Right lobe of liver (tissue), 4 donors: Measurements from ENCODE around the gene MPHOSPH9.

ENCODE experiments used
- CTCF ChIP-seq, 4 donors: fragments of 200-600 bp in 3 of 4; fragments of 450-650 bp in 1 of 4; IDR thresholded peaks; one replicate each; pipeline versions ENCODE4 v1.5.1 to v1.8.0; 2016 to 2022; ENCODE audit warnings: antibody characterized with exemption in 4 of 4, mild to moderate bottlenecking in 2 of 4
- POLR2A ChIP-seq: fragments of 450-650 bp; IDR thresholded peaks from one replicate; pipeline ENCODE4 v1.6.1; 2017; ENCODE audit warnings: antibody characterized with exemption, mild to moderate bottlenecking
- donor health status: DM: no; HTN: no; CAD: no.
- donor health status: DM: no; HTN: no; CAD: no.
- donor health status: DM: no; HTN: yes; CAD: no.

- TF ChIP-seq CTCF (IDR thresholded peaks at IDR 0.05), result no peak
- TF ChIP-seq POLR2A, result no peak
Measured at GRCh38 chr12:123231931-123232330, 1.0 kb downstream of the MPHOSPH9 start.
